HG02798 (cell line): ENCODE data around the gene TNFAIP2.
"Not testable (repeated sequence)": the region's sequence is repeated elsewhere in the genome, so short reads cannot be mapped to it uniquely, and the experiment has no call there.

Experiments used
- ATAC-seq: cut with Tn5 transposase; IDR thresholded peaks from one replicate; pipeline ENCODE4 v1.9.1; 2021; ENCODE audit warnings: mild to moderate bottlenecking; ENCODE audit not compliant: unreplicated experiment, poor library complexity

The TNFAIP2 gene

DNA sequence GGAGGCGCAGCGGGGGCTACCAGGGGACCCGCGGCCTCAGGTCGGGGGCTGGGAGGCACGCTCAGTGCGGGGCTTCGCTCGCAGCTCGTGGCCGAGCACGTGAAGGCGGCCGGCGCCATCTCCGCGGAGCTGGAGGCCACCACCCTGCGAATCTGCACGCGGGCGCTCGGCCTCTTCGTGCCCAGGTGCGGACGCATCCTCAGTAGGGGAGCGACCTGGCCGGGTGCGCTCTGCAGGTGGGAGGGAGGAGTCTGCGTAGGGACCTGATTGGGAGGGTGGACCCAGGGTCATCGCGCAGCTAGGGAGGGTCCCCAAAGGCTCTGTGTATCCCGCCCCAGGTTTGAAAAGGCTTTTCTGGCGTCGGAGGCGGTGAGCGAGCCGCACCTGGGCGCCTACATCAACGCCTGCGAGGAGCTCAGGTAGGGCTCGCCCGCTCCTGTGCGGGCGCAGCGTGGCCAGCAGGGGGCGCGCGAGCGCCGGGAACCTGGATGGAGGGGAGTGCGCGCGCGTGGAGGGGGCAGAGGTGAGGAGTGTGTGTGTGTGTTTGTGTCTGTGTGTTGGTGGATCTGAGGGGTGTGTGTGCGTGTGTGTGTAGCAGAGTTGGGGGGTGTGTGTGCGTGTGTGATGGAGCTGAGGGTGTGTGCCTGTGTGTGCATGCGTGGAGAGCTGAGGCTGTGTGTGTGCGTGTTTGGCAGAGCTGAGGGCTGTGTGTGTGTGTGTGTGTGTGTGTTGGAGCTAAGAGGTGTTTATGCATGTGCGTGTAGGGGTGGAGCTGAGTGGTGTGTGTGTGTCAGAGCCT lies 18.4 kb upstream of the TNFAIP2 start:
- peak; percentile 48 for ATAC-seq

DNA sequence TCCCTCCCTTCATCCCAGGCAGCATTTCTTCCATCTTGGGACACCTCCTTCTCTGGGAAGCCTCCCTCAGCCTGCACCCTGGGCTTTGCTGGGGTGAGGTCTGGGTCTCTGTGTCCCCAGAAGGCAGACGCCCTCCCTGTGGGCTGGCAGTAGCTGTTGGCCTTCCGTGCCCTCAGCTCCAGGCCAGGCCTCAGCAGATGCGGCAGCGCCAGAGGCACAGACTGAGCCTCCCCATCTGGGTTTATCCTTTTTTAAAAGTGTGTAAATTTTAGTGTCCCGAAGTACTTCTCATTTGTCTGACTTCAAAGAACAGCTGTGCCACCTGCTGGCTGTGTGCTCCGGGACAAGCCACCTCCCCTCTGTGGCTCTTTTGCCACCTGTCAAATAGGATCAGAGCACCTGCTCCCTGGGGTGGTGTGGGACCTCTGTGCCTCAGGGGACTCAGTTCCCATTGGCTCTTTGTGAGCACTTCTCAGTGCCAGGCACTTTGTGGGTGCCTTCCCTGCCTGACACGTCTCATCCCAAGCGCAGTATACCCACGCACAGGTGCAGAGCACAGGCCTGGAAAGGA lies 17.6 kb upstream of the TNFAIP2 start:
- no peak for ATAC-seq

DNA sequence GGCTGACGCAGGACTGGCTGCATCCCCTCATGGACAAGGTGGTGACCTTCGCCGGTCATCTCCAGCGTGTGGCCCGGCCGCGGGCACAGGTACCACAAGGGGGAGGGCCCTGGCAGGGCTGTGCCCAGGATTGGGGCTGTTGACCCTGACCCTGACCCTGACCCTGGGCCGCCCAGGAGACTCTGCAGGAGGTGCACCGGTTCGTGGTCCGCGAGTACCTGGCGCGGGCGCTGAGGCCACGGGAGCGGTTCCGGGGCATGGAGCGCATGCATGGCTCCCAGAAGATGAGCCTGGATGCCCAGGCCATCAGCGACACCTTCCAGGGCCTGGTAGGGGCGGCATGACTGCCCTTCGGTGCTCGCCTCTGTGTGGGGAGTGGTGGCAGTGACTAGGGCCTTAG lies 15.8 kb upstream of the TNFAIP2 start:
- ATAC-seq = no peak

DNA sequence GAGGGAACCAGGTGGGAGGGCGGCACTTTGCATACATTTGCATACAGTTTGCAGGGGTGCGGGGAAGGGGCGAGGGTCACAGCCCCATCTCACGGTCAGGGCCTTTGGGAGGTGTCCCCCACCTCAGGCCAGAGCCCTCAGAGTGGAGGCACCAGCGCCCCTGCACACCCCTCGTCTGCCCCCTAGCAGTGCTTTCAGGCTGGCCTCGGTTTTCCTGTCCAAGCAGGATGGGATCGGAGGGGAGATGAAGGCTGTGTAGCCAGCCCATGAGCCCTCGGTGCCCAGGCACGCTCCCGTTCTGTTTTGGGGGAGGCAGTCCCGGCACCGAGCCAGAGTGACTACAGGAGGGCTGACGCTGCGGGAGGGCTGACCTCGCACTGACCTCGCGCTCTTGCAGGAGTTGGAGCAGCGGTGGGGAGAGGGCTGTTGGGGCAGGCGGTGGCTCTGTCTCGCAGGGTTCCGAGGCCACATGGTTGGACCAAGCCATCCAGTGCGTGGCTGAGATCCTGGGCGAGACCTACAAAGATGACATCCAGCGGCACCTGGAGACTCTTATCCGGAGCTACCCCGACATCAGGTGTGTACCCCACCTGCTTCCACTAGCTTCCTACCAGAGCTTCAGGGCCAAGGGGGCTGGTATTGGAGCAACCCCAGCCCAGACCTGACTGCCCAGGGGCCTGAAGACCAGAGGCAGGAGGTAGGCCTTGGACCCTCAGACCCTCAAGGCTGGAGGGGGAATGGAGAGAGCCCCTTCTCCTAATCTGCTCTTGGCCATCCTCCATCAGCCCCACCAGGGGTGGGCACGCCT lies 15.1 kb upstream of the TNFAIP2 start:
- no peak for ATAC-seq

DNA sequence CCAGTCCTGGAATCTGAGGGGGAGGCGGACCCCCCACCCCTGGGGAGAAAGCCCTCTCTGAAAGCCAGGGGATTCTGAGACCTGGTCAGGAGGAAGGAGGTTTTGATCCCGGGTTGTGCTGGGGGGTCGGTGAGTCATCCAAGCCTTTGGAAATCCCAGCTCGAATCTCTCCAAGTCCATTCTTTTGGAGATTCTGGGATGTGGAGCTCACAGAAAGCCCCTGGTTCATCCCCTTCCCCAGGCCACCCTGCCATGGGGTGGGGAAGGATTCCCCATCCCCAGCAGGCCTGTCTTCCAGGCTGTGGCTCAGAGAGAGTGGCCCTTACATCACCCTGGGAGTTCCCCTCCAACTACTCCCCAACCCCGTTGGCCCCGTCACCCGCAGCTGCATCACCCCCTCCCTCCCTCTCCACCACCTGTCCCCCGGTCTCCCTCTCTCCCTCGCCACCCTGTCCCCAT lies 14.5 kb upstream of the TNFAIP2 start:
- peak; percentile 36 for ATAC-seq

DNA sequence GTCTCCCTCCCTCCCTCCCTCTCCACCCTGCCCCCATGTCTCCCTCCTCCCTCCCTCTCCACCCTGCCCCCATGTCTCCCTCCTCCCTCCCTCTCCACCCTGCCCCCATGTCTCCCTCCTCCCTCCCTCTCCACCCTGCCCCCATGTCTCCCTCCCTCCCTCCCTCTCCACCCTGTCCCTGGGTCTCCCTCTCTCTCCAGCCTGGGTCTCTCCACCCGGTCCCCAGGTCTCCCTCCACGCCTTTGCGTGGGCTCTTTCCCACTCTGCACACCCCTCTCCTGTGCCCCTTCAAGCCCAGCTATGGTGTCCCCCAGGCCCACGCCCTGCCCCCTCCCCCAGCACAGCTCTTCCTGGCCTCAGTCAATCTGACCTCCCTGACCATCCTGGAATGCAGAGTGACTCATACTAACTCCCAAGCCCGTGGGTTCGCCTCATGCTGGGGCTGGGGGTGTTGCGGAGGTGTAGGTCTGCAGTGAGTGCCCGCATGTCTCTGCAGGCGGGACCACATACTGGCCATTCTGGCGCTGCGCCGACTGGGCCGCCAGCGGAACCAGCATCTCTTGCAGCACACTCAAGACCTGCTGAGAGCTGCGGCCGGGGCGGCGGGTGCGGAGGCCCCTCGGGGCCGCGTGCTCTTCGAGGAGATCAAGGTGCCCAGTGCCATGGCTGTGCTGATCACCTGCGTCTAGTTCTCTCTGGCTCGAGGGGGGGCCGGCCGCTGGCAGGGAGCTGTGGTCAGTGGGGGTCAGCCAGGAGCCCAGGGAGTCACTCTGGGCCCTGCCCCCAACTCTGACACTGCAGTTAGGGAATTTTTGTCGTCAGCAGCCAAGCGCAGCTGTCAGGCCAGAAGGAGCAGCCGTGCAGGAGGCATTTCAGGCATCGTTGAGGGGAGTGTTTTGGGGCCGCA lies 13.5 kb upstream of the TNFAIP2 start:
- ATAC-seq = no peak

DNA sequence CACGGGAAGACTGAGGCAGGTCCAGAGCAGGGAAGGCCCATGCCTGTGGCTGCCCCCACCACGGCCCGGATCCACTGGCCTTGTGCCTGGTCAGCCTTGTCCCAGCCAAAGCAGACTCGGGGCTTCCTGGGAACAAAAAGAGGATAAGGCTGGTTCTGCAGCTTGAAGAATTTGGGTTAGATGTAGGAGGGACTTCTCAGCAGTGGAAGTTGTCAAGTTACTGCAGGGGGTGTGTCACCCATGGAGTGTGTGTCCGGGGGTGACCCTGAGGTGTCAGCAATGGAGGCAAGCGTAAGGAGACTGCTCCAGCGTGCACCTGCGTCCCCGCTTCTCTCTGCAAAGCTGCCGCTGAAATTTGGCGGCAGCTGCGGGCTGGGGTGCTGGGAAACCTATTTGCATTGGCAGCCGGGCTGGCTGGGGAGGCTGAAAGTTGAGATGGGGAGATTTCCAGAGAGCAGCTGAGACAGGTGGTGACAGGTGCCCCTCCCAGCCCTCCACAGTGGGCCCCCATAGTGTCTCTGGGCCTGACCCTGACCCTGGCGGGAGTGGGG lies 12.5 kb upstream of the TNFAIP2 start:
- no peak for ATAC-seq

DNA sequence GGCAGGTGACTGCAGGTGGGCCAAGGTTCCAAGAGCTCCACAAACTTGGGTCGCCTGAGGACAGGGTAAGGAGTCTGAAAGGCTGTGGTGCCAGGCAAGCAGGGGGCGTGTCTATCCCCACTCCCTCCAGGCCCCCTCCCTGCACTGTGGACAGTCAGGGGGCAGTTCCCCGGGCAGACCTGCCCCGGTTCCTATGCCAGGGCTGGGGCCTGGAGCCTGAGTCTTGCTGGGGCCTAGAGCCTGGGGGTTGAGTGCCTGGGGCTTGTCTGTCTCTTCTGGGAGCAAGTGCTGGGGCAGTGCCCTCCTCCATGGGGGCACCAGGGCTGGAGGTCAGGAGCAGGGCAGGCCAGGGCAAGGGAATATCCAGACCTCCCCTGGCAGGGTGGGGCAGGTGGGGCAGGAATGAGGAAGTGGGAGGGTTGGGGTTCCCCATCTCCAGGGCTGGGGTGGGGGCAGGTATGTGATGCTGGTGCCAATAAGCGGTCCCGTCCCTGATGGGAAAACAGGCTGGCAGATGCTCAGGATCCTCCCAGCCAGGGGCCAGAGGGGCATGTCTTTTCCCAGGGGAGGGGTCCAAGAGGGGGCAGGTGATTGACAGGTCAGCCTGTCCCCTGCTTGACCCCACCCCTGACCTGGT lies 11.9 kb upstream of the TNFAIP2 start:
- ATAC-seq = no peak

DNA sequence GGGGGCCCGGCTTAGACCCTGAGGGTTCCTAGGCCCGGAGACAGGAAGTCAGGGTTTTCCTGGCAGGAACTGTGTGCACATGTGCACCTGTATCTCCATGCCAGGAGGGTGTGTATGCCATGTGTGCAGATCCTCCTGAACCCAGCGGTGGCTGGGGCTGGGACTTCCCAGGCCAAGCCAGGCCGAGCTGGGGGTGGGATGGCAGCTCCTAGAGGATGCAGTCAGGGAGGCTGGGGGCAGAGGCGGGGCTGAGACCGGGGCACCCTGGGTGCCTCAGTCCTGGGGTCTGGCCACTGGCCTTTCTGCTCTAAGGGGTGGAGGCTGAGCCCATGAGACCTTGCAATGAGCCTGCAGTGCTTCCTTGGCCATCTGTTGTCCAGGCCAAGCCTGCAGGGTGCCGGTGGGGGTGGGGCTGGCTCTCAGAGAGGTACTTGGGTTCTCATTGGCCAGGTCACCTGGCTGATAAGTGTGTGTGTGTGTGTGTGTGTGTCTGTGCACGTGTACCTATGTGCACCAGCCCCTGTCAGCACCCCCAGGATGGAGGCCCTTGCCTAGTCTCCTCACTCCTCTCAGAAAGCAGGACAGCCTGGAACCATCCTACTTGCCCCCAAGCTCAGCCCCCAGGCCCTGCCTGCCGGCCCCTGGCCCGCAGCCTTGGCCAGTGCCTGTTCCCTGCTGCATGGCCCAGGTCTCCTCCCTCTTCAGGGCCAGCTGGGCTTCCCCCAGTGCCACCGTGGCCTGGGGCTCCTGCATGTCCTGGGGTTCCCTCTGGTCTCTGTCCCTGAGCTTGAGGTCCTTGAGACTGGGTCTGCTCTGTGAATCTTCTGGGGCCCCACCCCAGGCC lies 10.6 kb upstream of the TNFAIP2 start:
- no peak for ATAC-seq

DNA sequence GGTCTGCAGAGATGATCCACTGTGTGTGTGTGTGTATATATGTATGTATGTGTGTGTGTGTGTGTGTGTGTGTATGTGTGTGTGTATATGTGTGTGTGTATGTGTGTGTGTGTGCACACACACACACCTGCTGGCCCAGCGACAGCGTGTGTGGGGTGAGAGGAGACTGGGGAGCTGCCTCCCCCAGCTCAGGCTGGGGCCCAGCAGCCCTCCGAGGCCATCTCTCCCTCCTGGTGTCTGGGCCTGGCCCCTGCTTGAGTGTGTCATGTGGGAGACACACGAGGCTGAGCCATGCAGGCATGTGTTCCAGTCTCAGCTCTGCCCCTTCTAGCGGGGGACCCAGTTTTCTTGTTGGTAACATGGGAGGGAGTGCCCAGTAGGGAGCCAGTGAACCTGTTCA lies 10.0 kb upstream of the TNFAIP2 start:
- no peak for ATAC-seq

DNA sequence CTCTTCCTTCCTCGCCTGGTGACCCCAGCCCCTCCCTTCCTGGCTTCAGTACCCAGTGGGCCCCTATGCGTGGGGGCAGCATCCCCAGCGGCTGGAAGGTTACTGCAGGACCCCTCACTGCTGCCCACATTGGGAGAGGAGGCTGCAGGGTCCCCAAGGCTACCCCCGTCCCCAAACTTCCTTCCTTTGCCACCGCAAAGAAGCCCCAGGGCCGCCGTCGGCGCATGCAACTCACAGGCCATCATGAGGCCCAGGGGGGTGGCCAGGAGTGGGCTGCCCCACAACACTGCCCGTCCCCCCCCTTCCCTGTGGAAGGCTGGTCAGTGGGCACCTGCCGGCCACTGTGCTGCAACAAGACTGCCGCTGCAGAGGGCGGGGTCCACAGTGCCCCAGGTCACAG lies 9.5 kb upstream of the TNFAIP2 start:
- no peak for ATAC-seq

DNA sequence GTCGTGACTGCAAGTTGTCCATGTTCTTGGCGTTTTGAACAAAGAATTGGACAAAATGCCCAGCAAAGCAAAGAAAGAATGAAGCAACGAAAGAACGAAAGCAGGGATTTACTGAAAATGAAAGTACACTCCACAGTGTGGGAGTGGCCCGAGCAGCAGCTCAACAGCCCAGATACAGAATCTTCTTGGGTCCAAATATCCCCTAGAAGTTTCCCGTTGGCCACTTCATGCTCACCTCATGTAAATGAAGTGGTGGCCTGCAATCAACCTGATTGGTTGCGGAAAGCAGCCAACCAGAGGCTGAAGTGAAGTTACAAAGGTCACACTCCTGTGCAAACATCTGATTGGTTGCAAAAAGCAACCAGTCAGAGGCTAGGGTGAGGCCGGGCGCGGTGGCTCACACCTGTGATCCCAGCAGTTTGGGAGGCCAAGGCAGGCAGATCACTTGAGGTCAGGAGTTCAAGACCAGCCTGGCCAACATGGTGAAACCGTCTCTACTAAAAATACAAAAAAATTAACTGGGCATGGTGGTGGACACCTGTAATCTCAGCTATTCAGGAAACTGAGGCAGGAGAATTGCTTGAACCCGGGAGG lies 8.1 kb upstream of the TNFAIP2 start:
- ATAC-seq = not testable (repeated sequence)

DNA sequence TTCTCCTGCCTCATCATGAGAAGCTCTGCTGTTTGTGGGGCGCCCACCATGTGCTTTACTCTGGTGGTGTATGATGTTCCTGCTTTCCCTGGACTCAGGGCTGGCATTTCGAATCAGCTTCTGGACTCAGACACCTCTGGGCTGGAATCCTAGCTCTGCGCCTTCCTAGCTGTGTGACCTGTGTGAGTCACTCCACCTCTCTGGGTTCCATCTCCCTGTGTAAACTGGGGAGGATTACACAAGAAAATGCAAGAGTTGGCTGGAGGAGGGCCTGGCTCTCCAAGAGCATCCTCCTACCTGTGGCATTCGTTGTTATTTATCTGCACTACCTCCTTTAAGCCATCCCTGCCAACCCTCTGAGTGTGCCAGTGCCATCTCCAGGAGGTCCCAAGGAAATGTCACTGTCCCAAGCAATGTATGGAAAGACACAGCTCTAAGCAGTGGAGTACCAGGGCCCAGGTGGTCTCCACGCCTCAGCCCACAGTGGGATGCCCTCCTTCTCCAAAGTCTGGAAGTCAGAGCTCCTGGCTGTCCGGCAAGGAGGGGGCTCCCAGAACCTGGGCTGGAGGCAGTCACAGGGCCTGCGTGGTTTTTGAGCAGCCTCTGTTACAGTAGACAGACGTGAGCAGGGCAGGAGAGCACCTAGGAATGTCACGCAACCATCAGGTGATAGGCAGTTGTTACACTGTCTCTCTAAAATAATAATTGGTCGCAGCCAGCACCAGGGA lies 7.3 kb upstream of the TNFAIP2 start:
- no peak for ATAC-seq

DNA sequence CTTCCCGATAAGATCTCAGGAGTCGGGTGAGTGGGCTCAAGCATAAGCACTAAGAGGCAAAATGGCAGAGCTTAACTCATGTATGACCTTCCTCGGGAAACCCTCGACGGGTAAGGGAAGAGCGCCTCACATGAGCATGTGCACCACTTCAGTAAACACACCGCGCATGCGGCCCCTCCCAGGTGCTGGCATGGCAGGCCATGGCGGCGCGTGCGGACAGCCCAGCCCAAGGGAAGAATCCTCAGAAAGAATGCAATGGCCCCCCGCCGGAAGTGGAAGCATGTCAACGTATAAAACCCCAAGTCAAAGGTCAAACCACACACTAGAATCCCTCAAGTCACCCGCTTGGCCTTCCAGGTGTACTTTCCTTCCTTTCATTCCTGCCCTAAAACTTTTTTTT lies 6.6 kb upstream of the TNFAIP2 start:
- no peak for ATAC-seq

DNA sequence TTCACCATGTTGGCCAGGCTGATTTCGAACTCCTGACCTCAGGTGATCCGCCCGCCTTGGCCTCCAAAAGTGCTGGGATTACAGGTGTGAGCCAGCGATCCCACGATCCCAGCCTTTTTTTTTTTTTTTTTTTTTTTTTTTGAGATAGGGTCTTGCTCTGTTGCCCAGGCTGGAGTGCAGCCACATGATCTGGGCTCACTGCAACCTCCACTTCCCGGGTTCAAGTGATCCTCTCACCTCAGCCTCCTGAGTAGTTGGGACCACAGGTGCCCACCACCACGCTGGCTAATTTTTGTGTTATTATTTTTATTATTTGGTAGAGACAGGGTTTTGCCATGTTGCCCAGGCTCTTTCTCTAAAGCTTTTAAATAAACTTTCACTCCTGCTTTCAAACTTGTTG lies 5.8 kb upstream of the TNFAIP2 start:
- ATAC-seq = not testable (repeated sequence)

DNA sequence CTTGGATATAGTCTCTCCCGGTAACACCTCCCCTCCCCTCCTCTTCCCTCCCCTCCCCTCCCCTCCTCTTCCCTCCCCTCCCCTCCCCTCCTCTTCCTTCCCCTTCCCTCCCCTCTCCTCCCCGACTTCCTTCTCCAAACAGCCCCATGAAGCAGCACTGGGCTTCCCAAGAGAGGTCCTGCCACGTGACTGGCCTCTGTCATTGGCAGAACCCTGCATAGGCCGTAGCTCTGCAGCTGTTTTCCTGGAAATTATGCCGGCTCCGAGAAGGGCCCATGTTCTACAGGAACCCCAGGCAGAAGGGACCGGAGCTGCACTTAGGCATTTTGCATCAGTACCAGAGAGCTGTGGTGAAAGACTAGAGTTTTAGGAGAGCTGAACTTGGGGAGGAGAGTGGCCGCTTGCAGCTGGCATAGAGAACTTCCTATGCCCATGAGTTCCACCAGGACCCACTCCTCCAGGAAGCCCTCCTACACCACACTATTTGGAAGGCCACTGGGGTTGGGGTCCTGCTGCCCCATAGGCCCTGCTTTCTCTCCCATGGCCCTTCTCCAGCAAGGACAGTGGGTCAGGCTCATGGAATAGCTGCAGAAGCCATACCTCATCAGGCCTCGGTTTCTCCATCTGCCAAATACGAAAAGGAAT lies 5.1 kb upstream of the TNFAIP2 start:
- ATAC-seq = no peak
